Non-pigmented ciliary epithelial cell (primary cell): ENCODE results near the gene MRPL33.

Experiments used
- DNase-seq: peaks from one replicate; pipeline ENCODE4 v3.0.0-alpha.2; 2010; ENCODE audit warnings: low read depth

Gene MRPL33

GRCh38 chr2:27771548-27772335 lies at the start of gene MRPL33:
TSS of gene MRPL33 (plus strand) at chr2:27771719. CDS start at chr2:27771778, 59 bp downstream.
- no peak for DNase-seq

- no peak for DNase-seq
Observed at GRCh38 chr2:27721884-27722485, 49.5 kb upstream of the MRPL33 start.

GRCh38 chr2:27723372-27724144 lies 48.0 kb upstream of the MRPL33 start:
- no peak for DNase-seq

- DNase-seq = no peak
Observed at GRCh38 chr2:27724191-27724590, 47.3 kb upstream of the MRPL33 start.

GRCh38 chr2:27724905-27725701 lies 46.4 kb upstream of the MRPL33 start:
- no peak for DNase-seq

GRCh38 chr2:27727257-27727656 lies 44.3 kb upstream of the MRPL33 start:
- DNase-seq = no peak

- DNase-seq = no peak
Observed at GRCh38 chr2:27728081-27728858, 43.2 kb upstream of the MRPL33 start.

- DNase-seq = no peak
Observed at GRCh38 chr2:27729198-27729597, 42.3 kb upstream of the MRPL33 start.

- no peak for DNase-seq
Observed at GRCh38 chr2:27729614-27730013, 41.9 kb upstream of the MRPL33 start.

- DNase-seq = no peak
Observed at GRCh38 chr2:27730261-27730662, 41.3 kb upstream of the MRPL33 start.

- DNase-seq = no peak
Observed at GRCh38 chr2:27730980-27731691, 40.4 kb upstream of the MRPL33 start.

GRCh38 chr2:27734305-27734704 lies 37.2 kb upstream of the MRPL33 start:
- DNase-seq = no peak

GRCh38 chr2:27735263-27735904 lies 36.1 kb upstream of the MRPL33 start:
- DNase-seq = no peak

GRCh38 chr2:27736031-27736889 lies 35.3 kb upstream of the MRPL33 start:
- DNase-seq = no peak

GRCh38 chr2:27736890-27737204 lies 34.7 kb upstream of the MRPL33 start:
- no peak for DNase-seq

- peak; percentile 63 for DNase-seq
Observed at GRCh38 chr2:27737676-27738348, 33.7 kb upstream of the MRPL33 start.

- DNase-seq = no peak
Observed at GRCh38 chr2:27738349-27739057, 33.0 kb upstream of the MRPL33 start.

- no peak for DNase-seq
Observed at GRCh38 chr2:27739058-27739373, 32.5 kb upstream of the MRPL33 start.
